ENCODE results near the gene KDM5A.
"Not testable (repeated sequence)": the region's sequence is repeated elsewhere in the genome, so short reads cannot be mapped to it uniquely, and the experiment has no call there.

KDM5A gene

DNA sequence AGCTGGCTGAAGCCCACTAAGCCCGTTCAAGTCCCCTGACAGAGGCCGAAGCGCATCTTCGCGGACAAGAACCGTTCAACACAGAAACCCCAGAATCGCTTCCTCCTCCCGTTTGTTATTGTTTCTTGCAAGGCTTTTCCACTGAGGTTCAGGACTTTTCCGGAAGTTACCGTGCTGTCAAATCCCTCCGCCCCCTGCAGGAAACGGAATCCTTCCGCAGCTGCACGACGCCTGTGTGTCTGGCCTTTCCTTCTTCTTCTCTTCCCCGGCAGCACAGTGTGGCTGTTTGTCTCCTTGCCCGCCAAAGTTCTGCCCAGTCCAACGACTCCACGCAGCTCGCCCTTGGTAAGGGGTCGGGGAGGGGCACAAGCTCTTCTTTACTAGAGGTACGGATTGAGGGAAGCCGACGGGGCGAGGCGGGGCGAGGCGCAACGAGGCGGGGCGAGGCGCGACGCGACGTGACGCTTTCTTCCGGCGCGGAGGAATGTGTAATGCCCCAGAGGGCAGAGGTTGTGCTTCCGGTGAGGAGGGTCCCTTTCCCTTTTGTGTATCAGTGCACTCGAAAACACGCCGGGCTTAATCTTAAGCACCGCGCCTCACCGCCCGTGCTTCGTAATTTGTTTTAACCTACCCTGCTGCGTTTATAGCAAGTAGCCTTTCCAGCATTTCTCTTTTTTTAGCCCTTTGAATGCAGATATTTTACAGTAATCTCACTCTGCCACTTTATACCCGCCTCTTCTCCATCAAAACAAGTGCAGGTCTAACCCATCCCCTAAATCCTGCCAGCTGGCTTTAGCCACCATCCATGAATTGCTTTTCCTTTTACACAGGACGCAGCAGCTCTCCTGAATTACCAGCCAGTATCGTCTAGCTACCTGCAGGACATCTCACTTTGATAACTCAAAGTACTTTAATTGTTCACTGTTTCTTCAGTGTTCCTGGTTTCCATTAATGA, at the start of gene KDM5A:
TSS of gene KDM5A (minus strand) at position 179 of the 955 bp plus-strand sequence. CDS start 229 bp downstream, outside the sequence.
- TF ChIP-seq, protein P1, sequence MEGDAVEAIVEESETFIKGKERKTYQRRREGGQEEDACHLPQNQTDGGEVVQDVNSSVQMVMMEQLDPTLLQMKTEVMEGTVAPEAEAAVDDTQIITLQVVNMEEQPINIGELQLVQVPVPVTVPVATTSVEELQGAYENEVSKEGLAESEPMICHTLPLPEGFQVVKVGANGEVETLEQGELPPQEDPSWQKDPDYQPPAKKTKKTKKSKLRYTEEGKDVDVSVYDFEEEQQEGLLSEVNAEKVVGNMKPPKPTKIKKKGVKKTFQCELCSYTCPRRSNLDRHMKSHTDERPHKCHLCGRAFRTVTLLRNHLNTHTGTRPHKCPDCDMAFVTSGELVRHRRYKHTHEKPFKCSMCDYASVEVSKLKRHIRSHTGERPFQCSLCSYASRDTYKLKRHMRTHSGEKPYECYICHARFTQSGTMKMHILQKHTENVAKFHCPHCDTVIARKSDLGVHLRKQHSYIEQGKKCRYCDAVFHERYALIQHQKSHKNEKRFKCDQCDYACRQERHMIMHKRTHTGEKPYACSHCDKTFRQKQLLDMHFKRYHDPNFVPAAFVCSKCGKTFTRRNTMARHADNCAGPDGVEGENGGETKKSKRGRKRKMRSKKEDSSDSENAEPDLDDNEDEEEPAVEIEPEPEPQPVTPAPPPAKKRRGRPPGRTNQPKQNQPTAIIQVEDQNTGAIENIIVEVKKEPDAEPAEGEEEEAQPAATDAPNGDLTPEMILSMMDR (IDR thresholded peaks at IDR 0.05; ENCODE audit: insufficient read depth, missing control alignments) = no peak
- no peak for FAIRE-seq
- DNase-seq (ENCODE audit: insufficient read length, low spot score) = peak; percentile 45

DNA sequence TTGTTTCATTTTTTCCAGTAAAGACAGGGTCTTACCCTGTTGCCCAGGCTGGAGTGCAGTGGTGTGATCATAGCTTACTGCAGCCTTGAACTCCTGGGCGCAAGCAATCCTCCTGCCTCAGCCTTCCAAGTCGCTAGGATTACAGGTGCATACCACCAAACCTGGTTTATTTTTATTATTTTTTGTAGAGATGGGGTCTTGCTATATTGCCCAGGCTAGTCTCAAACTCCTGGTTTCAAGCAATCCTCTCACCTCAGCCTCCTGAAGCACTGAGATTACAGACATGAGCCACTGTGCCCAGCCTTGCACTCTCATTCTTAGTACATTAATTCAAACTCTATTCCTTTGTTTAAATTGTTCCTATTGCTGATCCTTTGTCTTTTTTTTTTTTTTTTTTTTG, 46.6 kb upstream of the KDM5A start:
- not testable (repeated sequence) for FAIRE-seq; DNase-seq (ENCODE audit: insufficient read length, low spot score)

DNA sequence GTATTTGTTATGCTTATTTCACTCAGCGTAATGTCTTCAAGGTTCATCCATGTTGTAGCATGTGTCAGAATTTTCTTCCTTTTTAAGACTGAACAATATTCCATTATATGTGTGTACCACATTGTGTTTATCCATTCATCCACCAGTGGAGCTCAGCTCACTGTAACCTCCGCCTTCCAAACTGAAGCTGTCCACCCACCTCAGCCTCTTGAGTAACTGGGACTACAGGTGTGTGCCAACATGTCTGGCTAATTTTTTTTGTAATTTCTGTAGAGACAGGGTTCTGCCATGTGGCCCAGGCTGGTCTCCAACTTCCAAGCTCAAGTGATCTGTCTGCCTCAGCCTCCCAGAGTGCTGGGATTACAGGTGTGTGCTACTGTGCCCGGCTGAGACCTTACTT, 33.4 kb upstream of the KDM5A start:
- no peak for DNase-seq (ENCODE audit: insufficient read length, low spot score)
- TF ChIP-seq, protein P1 (IDR thresholded peaks at IDR 0.05; ENCODE audit: insufficient read depth, missing control alignments) = no peak
- FAIRE-seq = no peak

DNA sequence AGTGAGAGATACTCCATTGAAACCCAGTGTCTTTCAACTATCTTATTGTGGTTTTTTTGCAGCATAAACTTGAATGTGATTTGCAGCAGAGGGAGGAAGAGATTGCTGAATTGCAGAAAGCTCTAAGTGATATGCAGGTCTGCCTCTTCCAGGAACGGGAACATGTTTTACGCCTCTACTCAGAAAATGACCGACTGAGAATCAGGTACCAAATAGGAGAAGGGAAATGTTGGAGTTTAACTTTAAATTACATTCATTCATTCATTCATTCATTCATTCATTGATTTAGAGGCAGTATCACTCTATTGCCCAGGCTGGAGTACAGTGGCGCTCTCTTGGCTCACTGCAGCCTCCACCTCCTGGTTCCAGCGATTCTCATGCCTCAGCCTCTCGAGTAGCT, 29.3 kb upstream of the KDM5A start:
- TF ChIP-seq, protein P1 (IDR thresholded peaks at IDR 0.05; ENCODE audit: insufficient read depth, missing control alignments) = no peak
- FAIRE-seq = no peak
- DNase-seq (ENCODE audit: insufficient read length, low spot score) = no peak

DNA sequence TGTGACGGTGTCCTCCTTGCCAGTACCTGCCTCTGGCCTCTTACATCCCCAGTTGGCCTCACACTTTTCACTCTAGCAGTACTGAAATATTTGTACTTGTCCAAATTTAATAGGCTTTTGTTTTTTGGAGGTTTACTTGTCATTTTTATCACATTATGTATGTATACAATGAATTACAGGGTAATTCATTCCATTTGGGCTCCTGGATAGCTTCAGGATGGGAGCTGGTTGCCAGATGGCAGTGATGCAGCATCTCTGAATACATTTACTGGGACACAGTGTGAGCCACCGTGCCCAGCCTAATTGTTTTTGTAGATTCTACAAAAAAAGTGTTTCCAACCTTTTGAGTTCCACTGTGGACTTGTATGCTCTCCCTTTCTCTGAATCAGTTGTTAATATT, 25.7 kb upstream of the KDM5A start:
- TF ChIP-seq, protein P1 (IDR thresholded peaks at IDR 0.05; ENCODE audit: insufficient read depth, missing control alignments) = no peak
- no peak for FAIRE-seq
- DNase-seq (ENCODE audit: insufficient read length, low spot score) = no peak

DNA sequence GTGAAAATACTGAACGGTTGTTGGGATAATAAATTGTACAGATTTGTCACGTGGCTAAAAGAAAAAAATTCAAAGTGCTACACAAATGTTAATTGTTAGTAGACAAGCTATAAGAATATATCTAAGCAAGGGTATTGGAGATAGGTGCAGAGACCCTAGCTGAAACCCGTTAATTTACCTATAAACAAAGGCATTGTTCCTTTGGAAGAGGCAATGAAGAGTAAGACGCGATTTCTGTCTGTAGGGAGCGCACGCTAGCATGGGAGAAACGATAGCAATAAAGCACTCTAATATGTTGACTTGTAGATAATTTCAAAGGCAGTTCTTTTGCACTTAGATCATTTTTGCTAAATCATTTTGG, 12.9 kb upstream of the KDM5A start:
- DNase-seq (ENCODE audit: insufficient read length, low spot score) (no peak), FAIRE-seq (no peak)
- TF ChIP-seq, protein P1 (IDR thresholded peaks at IDR 0.05; ENCODE audit: insufficient read depth, missing control alignments) = peak; percentile 48

DNA sequence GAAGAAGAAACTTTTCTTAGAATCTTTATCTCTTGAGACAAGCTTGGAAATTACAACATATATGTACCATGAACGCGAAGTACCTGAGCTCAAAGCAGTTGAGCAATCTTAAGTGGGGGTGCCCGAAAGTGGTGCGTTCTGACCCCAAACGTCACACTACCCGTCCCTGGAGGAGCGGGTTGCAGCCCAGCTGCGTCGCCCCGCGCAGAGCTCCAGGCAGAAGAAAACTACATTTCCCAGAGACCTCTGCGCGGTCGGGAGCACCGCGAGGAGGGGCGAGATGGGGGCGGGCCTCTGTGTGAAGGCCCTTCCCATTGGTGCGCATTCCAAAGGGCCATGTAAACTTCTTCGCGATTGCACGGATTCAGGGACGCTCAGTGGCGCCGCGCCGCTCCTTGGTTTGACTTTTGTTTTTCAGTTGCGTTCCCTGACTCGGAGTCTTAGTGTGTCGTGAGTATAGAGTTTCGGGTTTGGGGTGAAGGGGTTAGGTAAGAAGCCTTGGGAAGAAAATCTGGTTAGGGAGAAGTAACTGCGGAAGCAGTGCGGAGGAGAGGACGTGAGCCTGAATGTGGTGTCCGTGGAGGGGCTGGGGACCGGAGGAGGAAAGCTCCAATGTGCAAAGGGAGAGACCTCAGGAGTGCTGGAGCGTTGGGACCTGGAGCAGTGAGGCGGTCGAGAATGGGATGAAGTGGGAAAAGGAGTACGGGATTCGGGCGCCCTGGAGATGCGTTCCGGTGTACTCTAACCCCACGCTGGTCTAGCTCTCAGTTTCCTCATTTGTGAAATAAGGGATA, 12.3 kb upstream of the KDM5A start, which contains the start of gene CCDC77:
TSS of gene CCDC77 (plus strand) at position 410 of the 794 bp plus-strand sequence. CDS start 7,740 bp downstream, outside the sequence.
- DNase-seq (ENCODE audit: insufficient read length, low spot score) (peak; percentile 43), FAIRE-seq (no peak)
- TF ChIP-seq, protein P1 (IDR thresholded peaks at IDR 0.05; ENCODE audit: insufficient read depth, missing control alignments) = peak; percentile 22
